ENCODE measurements around the gene PRKCA. TPM values are rescaled to one million over a fixed set of nuclear protein-coding genes. Genes with fewer than 3 reads are reported as not detected.

Gene PRKCA
- total and polyA plus RNA-seq, 2 experiments from 2014 or later, result 6.4 to 35.4 TPM

- no peak overlapping the region for H3K4me2 ChIP-seq
- H3F3A ChIP-seq (replicated peaks; ENCODE audit: low read depth), result peaks cover 4% of the 10 kb centered on the region
- H3K4me1 Mint-ChIP-seq, result peaks cover 36% of the 10 kb centered on the region
- no peaks in the 10 kb centered on the region for H3K27me3 ChIP-seq (ENCODE audit: insufficient read depth)
- H3K4me3 ChIP-seq, result no peak overlapping the region
- H3K9me2 ChIP-seq (ENCODE audit: insufficient read depth), result no peaks in the 10 kb centered on the region
- H3K27me3 Mint-ChIP-seq (ENCODE audit: insufficient read depth, low read depth, poor library complexity), result peaks cover 9% of the 10 kb centered on the region
- no peak overlapping the region for H3K27ac ChIP-seq (ENCODE audit: low read depth)
- peaks cover 26% of the 10 kb centered on the region for H3K4me1 ChIP-seq (ENCODE audit: insufficient read depth)
- H4K20me1 ChIP-seq (replicated peaks; ENCODE audit: insufficient read depth), result no peaks in the 10 kb centered on the region
- H3K36me3 Mint-ChIP-seq (ENCODE audit: low read depth), result peaks cover 20% of the 10 kb centered on the region
- ATAC-seq (no peak), DNase-seq (ENCODE audit: low spot score) (no peak)
- no peaks in the 10 kb centered on the region for H3K79me2 ChIP-seq (replicated peaks; ENCODE audit: insufficient read depth)
- TF ChIP-seq ZNF114 (CRISPR knock-in tag; IDR thresholded peaks at IDR 0.05), result no peak
- TF ChIP-seq ZNF331 (CRISPR knock-in tag; IDR thresholded peaks at IDR 0.05; ENCODE audit: low read depth), result no peak
- TF ChIP-seq, protein P1, sequence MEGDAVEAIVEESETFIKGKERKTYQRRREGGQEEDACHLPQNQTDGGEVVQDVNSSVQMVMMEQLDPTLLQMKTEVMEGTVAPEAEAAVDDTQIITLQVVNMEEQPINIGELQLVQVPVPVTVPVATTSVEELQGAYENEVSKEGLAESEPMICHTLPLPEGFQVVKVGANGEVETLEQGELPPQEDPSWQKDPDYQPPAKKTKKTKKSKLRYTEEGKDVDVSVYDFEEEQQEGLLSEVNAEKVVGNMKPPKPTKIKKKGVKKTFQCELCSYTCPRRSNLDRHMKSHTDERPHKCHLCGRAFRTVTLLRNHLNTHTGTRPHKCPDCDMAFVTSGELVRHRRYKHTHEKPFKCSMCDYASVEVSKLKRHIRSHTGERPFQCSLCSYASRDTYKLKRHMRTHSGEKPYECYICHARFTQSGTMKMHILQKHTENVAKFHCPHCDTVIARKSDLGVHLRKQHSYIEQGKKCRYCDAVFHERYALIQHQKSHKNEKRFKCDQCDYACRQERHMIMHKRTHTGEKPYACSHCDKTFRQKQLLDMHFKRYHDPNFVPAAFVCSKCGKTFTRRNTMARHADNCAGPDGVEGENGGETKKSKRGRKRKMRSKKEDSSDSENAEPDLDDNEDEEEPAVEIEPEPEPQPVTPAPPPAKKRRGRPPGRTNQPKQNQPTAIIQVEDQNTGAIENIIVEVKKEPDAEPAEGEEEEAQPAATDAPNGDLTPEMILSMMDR (conservative IDR thresholded peaks at IDR 0.05; ENCODE audit: low read depth in 2 of 2), result no peak
- no peak for TF ChIP-seq POLR2AphosphoS5 (IDR thresholded peaks at IDR 0.05; ENCODE audit: low read depth)
- TF ChIP-seq EZH2 (IDR thresholded peaks at IDR 0.05; ENCODE audit: low read depth, unreplicated experiment), result no peak
- no peak for TF ChIP-seq EZH2phosphoT487 (IDR thresholded peaks at IDR 0.05; ENCODE audit: unreplicated experiment)
- TF ChIP-seq, protein P2, sequence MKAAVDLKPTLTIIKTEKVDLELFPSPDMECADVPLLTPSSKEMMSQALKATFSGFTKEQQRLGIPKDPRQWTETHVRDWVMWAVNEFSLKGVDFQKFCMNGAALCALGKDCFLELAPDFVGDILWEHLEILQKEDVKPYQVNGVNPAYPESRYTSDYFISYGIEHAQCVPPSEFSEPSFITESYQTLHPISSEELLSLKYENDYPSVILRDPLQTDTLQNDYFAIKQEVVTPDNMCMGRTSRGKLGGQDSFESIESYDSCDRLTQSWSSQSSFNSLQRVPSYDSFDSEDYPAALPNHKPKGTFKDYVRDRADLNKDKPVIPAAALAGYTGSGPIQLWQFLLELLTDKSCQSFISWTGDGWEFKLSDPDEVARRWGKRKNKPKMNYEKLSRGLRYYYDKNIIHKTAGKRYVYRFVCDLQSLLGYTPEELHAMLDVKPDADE (IDR thresholded peaks at IDR 0.05), result no peak
- no peak for TF ChIP-seq STAT1 (IDR thresholded peaks at IDR 0.05; ENCODE audit: unreplicated experiment)
- no peak for TF ChIP-seq ZNF462 (CRISPR knock-in tag; IDR thresholded peaks at IDR 0.05)
- TF ChIP-seq REST (IDR thresholded peaks at IDR 0.05; ENCODE audit: unreplicated experiment), result no peak
- TF ChIP-seq CREB1 (CRISPR knock-in tag; IDR thresholded peaks at IDR 0.05; ENCODE audit: low read depth), result no peak
- no peak for TF ChIP-seq NANOG (IDR thresholded peaks at IDR 0.05; ENCODE audit: borderline replicate concordance)
- no peak for TF ChIP-seq JUNB (IDR thresholded peaks at IDR 0.05; ENCODE audit: unreplicated experiment)
- H3K4me3 Mint-ChIP-seq, result no peak overlapping the region
- H3K27ac Mint-ChIP-seq, result no peak overlapping the region
- H3K36me3 ChIP-seq (ENCODE audit: insufficient read depth), result no peaks in the 10 kb centered on the region
- H2AFZ ChIP-seq, result no peak overlapping the region
- peaks cover 13% of the 10 kb centered on the region for H3K9me3 Mint-ChIP-seq
Observed at GRCh38 chr17:66562119-66562518, 259.7 kb downstream of the PRKCA start.
